ENCODE results near the gene UGT1A7. TPM values are rescaled to one million over a fixed set of nuclear protein-coding genes. Genes with fewer than 3 reads are reported as not detected.

Gene UGT1A7
- total RNA-seq (2011; cell fraction: chromatin; rRNA removed; ENCODE audit: low replicate concordance): not detected in 2 replicates
- not detected in 2 replicates for total RNA-seq (2011; cell fraction: nucleolus; rRNA removed)
- total RNA-seq (2011; cell fraction: nucleoplasm; rRNA removed): not detected in 2 replicates
- not detected in 2 replicates for total RNA-seq (2014; rRNA removed)
- total RNA-seq (2014; rRNA removed; fragmentation: Illumina TruSeq; extraction: Trizol): not detected in 2 replicates
- total RNA-seq (2015; rRNA removed; fragmentation: Illumina TruSeq; extraction: Trizol): not detected in 2 replicates
- total RNA-seq (2021): not detected in 2 replicates
- polyA plus RNA-seq (2011; rRNA removed): not detected in 2 replicates
- polyA plus RNA-seq (2011; cell fraction: cytosol; rRNA removed): not detected in 2 replicates
- polyA plus RNA-seq (2011; cell fraction: nucleus; rRNA removed): not detected in 2 replicates
- not detected in 2 replicates for polyA plus RNA-seq (2012)
- not detected in 2 replicates for polyA plus RNA-seq (2014; fragmentation: Illumina TruSeq; extraction: Trizol)
- polyA plus RNA-seq (2014; fragmentation: Nextera tagmentation; extraction: Ambion mirVana): not detected
- polyA plus RNA-seq (2014; rRNA removed): not detected in 2 replicates
- polyA minus RNA-seq (2011; rRNA and poly(A)+ RNA removed): not detected in 2 replicates
- not detected in 2 replicates for polyA minus RNA-seq (2011; cell fraction: cytosol; rRNA and poly(A)+ RNA removed)
- polyA minus RNA-seq (2011; cell fraction: nucleus; rRNA and poly(A)+ RNA removed): not detected in 2 replicates
- not detected for Bru-seq, nascent RNA
- BruChase-seq, experiment 1, labeled RNA remaining after a 2-hour chase: not detected
- not detected for BruChase-seq, experiment 2, labeled RNA remaining after a 6-hour chase
- long read RNA-seq, experiment 1: 0 reads
- long read RNA-seq, experiment 2: 0 reads
- long read RNA-seq, experiment 3: 0 reads

DNA sequence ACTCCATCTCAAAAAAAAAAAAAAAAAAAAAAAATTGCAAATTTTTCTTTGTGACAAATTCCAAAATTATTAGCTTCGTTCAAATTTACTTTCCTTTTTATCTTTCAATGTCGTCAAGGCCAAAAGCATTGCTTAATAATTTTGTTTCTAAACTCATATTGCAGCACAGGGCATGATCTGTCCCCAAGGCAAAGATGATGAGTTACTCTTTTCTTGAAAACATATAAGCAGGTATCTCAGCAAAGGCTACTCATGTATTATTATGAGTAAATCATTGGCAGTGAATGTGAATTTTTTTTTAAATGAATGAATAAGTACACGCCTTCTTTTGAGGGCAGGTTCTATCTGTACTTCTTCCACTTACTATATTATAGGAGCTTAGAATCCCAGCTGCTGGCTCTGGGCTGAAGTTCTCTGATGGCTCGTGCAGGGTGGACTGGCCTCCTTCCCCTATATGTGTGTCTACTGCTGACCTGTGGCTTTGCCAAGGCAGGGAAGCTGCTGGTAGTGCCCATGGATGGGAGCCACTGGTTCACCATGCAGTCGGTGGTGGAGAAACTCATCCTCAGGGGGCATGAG is at the start of gene UGT1A7:
Gene UGT1A7, plus strand, starts transcription at position 381 of the 579 bp plus-strand sequence. Its CDS starts 37 bp downstream, at position 418.
- no peak within 1 kb of the TSS for H3K9ac ChIP-seq (ENCODE audit: insufficient read depth in 1 of 2, low read depth in 2 of 2, low read length in 2 of 2)
- no peak within 1 kb of the TSS for H2AFZ ChIP-seq (ENCODE audit: low read depth, low read length)
- ChIA-PET POLR2A (no interaction called here), CTCF (ENCODE audit: low intra/inter-chr PET ratio) (no interaction called here)
- no peak for DNase-seq (ENCODE audit: extremely low read depth in 1 of 4, low spot score in 3 of 4)
- ATAC-seq: no peak
- BruUV-seq (replicated peaks): no TSS peak
- H3K27ac ChIP-seq (ENCODE audit: extremely low read depth, low read depth, low read length): no peak within 1 kb of the TSS
- H3K4me2 ChIP-seq (ENCODE audit: insufficient read depth, low read length): no peak within 1 kb of the TSS
- intact Hi-C loops (cut with micrococcal nuclease): no loop called here
- in situ Hi-C loops (cut with MboI): no loop called here
- no peaks in the 10 kb centered on the region for H3K27me3 ChIP-seq (ENCODE audit: control insufficient read depth in 2 of 2, insufficient read depth in 2 of 2, low read length in 2 of 2)
- no peak for FAIRE-seq
- H3K9me3 ChIP-seq (replicated peaks; ENCODE audit: control insufficient read depth, insufficient read depth, low read depth, low read length): no peaks in the 10 kb centered on the region
- H3K79me2 ChIP-seq (ENCODE audit: control insufficient read depth, insufficient read depth, low read length): no peaks in the 10 kb centered on the region
- WGBS (ENCODE audit: insufficient coverage, low coverage, missing lambda C conversion rate): 6% methylated on average over 5 of the region's 5 CpGs
- no peaks in the 10 kb centered on the region for H3K36me3 ChIP-seq (ENCODE audit: control insufficient read depth, insufficient read depth, low read length)
- no peaks in the 10 kb centered on the region for H3K9me1 ChIP-seq (ENCODE audit: control insufficient read depth, insufficient read depth, low read length)
- H3K4me3 ChIP-seq: no peak within 1 kb of the TSS
- H4K20me1 ChIP-seq (replicated peaks; ENCODE audit: control insufficient read depth, insufficient read depth, low read length): no peaks in the 10 kb centered on the region
- no peaks in the 10 kb centered on the region for H3K4me1 ChIP-seq (replicated peaks in 1 of 2; ENCODE audit: control insufficient read depth in 2 of 2, insufficient read depth in 2 of 2, low read length in 2 of 2)
- TF ChIP-seq PCBP2 (IDR thresholded peaks at IDR 0.05; ENCODE audit: low read depth, low read length, poor library complexity, severe bottlenecking): no peak
- no peak for TF ChIP-seq MXD1 (CRISPR knock-in tag; IDR thresholded peaks at IDR 0.05; ENCODE audit: borderline replicate concordance, poor library complexity, severe bottlenecking)
- no peak for TF ChIP-seq GATA2 (CRISPR knock-in tag; IDR thresholded peaks at IDR 0.05)
- no peak for TF ChIP-seq HCFC1 (IDR thresholded peaks at IDR 0.05; ENCODE audit: low read depth, low read length)
- no peak for TF ChIP-seq EP400 (IDR thresholded peaks at IDR 0.05)
- no peak for TF ChIP-seq PTBP1 (IDR thresholded peaks at IDR 0.05; ENCODE audit: low read depth, low read length)
- TF ChIP-seq POU5F1 (IDR thresholded peaks at IDR 0.05; ENCODE audit: borderline replicate concordance, low read depth, low read length, partially characterized antibody): no peak
- TF ChIP-seq, protein P1, sequence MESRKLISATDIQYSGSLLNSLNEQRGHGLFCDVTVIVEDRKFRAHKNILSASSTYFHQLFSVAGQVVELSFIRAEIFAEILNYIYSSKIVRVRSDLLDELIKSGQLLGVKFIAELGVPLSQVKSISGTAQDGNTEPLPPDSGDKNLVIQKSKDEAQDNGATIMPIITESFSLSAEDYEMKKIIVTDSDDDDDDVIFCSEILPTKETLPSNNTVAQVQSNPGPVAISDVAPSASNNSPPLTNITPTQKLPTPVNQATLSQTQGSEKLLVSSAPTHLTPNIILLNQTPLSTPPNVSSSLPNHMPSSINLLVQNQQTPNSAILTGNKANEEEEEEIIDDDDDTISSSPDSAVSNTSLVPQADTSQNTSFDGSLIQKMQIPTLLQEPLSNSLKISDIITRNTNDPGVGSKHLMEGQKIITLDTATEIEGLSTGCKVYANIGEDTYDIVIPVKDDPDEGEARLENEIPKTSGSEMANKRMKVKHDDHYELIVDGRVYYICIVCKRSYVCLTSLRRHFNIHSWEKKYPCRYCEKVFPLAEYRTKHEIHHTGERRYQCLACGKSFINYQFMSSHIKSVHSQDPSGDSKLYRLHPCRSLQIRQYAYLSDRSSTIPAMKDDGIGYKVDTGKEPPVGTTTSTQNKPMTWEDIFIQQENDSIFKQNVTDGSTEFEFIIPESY (CRISPR knock-in tag; IDR thresholded peaks at IDR 0.05): no peak
- TF ChIP-seq FOXM1 (IDR thresholded peaks at IDR 0.05; ENCODE audit: low read depth): no peak
- TF ChIP-seq FOXM1 (CRISPR knock-in tag; IDR thresholded peaks at IDR 0.05; ENCODE audit: low read depth): no peak
- no peak for TF ChIP-seq ZZZ3 (IDR thresholded peaks at IDR 0.05)
- TF ChIP-seq NFE2 (IDR thresholded peaks at IDR 0.05; ENCODE audit: low read depth): no peak
- TF ChIP-seq HOMEZ (CRISPR knock-in tag; IDR thresholded peaks at IDR 0.05): no peak
- no peak for TF ChIP-seq ZNF224 (CRISPR knock-in tag; IDR thresholded peaks at IDR 0.05)
